Rectal smooth muscle tissue (tissue), 1 donor: ENCODE results near the gene CRCP.
"Not testable (repeated sequence)": the region's sequence is repeated elsewhere in the genome, so short reads cannot be mapped to it uniquely, and the experiment has no call there.

ENCODE experiments used
- H3K27ac ChIP-seq: one replicate; pipeline ENCODE4 v1.7.0; 2013; ENCODE audit warnings: low read depth, low read length, inconsistent platforms
- H3K27me3 ChIP-seq: one replicate; pipeline ENCODE4 v1.7.0; 2013; ENCODE audit warnings: low read length; ENCODE audit not compliant: control insufficient read depth, insufficient read depth
- H3K36me3 ChIP-seq: one replicate; pipeline ENCODE4 v1.7.0; 2013; ENCODE audit warnings: low read length; ENCODE audit not compliant: control insufficient read depth, insufficient read depth
- H3K4me1 ChIP-seq: one replicate; pipeline ENCODE4 v1.7.0; 2013; ENCODE audit warnings: low read length; ENCODE audit not compliant: control insufficient read depth, insufficient read depth
- H3K4me3 ChIP-seq: one replicate; pipeline ENCODE4 v1.7.0; 2013; ENCODE audit warnings: low read length
- H3K9ac ChIP-seq: one replicate; pipeline ENCODE4 v1.7.0; 2013; ENCODE audit warnings: low read length

The CRCP gene

DNA sequence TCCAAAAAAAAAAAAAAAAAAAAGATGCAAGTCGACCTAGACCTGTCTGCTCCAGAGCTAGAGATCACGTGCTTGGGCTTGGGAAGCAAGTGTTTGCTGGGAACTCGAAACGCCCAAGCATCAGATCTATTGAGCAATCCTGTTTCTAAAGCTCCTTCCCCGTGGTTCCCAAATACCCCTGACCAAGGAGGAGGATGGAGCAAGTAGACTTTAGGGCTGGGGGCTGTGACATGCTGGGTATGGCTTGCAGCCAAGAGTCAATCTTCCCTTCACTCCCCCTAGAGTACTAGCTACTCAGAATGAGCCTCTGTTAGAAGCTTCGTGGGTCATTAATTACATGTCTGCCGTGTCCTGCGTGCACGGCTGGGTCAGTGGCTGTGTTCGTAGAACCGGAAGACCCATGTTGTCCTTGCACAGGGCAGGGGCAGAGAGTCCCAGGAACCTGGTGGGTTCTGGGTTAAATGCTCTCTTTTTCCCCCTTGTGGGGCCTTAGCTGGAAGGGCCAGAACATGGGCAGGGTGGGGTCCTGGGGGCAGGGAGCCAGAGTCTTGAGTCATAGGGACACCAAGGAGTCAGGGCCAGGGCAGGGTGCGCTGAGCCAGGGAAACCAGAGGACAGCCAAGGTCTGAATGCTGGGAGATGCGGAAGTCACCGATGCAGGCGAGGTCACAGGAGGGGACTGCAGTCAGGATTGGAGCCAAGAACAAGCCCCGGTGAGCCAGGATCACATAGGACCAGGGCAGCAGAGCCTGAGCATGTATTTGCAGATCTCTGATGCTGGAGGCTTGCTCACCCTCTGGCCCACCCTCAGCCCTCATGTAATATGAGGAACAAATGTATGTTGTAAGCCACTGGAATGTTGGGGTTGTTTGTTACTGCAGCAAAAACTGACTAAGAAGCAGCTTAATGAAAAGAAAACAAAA, 55.9 kb downstream of the CRCP start:
- peak overlapping the region; percentile 17 for H3K27ac ChIP-seq

DNA sequence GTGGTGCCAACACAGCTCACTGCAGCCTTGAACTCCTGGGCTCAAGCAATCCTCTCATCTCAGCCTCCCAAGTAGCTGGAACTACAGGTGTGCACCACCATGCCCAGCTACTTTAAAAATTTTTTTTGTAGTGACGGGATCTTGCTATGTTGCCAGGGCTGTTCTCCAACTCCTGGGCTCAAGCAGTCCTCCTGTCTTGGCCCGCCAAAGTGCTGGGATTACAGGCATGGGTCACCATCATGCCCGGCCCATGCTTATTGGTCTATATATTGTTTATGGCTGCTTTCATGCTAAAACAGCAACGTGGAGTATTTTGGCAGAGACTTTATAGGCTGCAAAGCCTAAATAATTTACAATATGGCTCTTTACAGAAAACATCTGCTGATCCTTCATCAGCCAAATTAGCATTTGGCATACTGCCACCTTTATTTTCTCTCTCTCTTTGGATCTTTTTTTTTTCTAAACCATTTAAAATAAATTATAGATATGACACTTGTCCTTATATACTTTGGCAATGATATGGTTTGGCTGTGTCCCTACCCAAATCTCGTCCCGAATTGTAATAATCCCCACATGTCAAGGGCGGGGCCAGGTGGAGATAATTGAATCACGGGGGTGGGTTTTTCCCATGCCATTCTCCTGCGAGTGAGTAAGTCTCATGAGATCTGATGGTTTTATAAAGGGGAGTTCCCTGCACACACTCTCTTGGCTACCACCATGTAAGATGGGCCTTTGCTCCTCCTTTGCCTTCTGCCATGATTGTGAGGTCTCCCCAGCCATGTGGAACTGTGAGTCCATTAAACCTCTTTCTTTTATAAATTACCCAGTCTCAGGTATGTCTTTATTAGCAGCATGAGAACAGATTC, 58.1 kb downstream of the CRCP start:
- H3K9ac ChIP-seq, H3K27ac ChIP-seq, H3K36me3 ChIP-seq, H3K4me1 ChIP-seq, H3K27me3 ChIP-seq, H3K4me3 ChIP-seq: not testable (repeated sequence)

More for the DNA sequence above, 55.9 kb downstream of the CRCP start:
- Histone ChIP-seq H3K4me1 (no peaks in the 10 kb centered on the region), H3K4me3 (no peak overlapping the region), H3K9ac (no peak overlapping the region), H3K36me3 (no peaks in the 10 kb centered on the region), H3K27me3 (no peaks in the 10 kb centered on the region)

DNA sequence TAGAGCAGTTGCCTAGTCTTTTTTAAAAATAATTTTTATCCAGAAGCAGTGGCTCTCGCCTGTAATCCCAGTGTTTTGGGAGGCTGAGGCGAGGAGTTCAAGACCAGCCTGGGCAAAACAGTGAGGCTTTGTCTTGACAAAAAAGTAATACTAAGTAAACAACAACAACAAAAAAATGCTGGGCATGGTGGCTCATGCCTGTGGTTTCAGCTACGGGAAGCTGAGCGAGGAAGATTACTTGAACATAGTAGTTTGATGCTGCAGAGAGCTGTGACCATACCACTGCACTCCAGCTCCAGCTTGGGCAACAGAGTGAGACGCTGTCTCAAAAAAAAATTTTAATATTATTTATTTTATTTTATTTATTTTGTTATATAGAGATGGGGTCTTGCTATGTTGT, 59.2 kb downstream of the CRCP start:
- H3K4me1 ChIP-seq, result no peaks in the 10 kb centered on the region

DNA sequence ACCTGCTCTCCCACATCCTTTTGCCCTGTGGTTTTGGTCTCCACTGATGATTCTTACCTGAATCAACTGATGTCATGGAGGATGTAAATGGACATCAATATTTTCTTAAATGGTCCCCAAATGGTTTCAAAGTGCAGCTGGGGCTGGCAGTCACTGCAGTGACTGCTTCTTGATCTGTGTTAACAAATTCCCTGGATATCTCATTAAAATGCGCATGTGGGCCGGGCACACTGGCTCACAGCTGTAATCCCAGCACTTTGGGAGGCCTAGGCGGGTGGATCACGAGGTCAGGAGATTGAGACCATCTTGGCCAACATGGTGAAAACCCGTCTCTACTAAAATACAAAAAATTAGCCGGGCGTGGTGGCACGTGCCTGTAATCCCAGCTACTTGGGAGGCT, 60.4 kb downstream of the CRCP start:
- not testable (repeated sequence) for H3K4me1 ChIP-seq, H3K27ac ChIP-seq, H3K4me3 ChIP-seq, H3K9ac ChIP-seq, H3K36me3 ChIP-seq, H3K27me3 ChIP-seq

More for the DNA sequence above, 59.2 kb downstream of the CRCP start:
- H3K9ac ChIP-seq, result no peak overlapping the region
- no peak overlapping the region for H3K27ac ChIP-seq
- H3K36me3 ChIP-seq, result no peaks in the 10 kb centered on the region
- no peaks in the 10 kb centered on the region for H3K27me3 ChIP-seq
- H3K4me3 ChIP-seq, result no peak overlapping the region

DNA sequence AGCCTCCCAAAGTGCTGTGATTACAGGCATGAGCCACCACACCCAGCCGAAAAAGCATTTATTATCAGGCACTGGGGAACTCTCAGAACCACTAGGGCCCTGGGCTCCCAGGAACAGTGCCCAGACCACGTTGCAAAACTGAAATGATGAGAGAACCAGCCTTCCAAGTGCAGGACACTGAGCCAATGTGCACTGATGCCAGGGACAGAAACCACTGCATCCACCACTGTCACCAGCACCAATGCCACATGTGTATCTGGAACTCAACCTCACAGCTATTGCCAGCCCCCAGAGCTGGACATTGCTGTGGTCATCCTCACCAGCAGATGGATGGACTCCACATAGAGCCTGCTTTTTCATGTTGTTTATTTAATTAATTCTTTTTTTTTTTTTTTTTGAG, 62.3 kb downstream of the CRCP start:
- H3K4me3 ChIP-seq, result no peak overlapping the region
- no peak overlapping the region for H3K27ac ChIP-seq
- H3K36me3 ChIP-seq, result no peaks in the 10 kb centered on the region

DNA sequence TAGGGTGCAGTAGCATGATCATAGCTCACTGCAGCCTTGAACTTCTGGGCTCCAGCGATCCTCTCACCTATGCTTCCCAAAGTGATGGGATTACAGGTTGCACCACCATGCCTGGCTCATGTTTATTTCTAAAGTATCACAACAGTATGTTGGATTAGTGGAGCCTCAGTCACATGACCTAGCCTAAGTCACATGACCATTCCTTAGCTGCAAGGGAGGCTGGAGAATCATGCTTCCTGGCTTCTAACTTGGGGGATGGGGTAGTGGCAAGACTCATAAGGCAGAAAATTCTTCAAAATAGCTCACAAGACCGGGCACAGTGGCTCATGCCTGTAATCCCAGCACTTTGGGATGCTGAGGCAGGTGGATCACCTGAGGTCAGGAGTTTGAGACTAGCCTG, 63.6 kb downstream of the CRCP start:
- Histone ChIP-seq H3K27me3 (no peaks in the 10 kb centered on the region), H3K4me3 (no peak overlapping the region), H3K9ac (no peak overlapping the region), H3K4me1 (no peaks in the 10 kb centered on the region), H3K36me3 (no peaks in the 10 kb centered on the region), H3K27ac (no peak overlapping the region)

More for the DNA sequence above, 62.3 kb downstream of the CRCP start:
- Histone ChIP-seq H3K4me1 (no peaks in the 10 kb centered on the region), H3K9ac (no peak overlapping the region), H3K27me3 (no peaks in the 10 kb centered on the region)

DNA sequence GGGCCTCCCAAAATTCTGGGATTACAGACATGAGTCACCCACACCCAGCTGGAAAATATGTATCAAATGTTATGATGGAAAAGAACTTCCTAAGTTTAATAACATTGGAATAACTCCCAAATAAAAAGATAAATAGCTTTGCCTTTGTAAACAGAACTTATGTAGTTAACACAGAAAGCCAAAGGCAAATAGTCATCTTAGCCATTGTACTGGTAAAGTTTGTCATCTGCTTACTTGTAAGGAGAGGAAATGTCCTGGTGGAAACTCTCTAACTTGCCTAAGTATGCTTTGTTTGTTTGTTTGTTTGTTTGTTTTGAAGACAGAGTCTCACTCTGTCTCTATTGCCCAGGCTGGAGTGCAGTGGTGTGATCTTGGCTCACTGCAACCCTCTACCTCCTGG, 66.7 kb downstream of the CRCP start:
- no peak overlapping the region for H3K27ac ChIP-seq
- H3K27me3 ChIP-seq, result no peaks in the 10 kb centered on the region
- no peaks in the 10 kb centered on the region for H3K36me3 ChIP-seq
- H3K4me3 ChIP-seq, result no peak overlapping the region
- no peaks in the 10 kb centered on the region for H3K4me1 ChIP-seq
- no peak overlapping the region for H3K9ac ChIP-seq

DNA sequence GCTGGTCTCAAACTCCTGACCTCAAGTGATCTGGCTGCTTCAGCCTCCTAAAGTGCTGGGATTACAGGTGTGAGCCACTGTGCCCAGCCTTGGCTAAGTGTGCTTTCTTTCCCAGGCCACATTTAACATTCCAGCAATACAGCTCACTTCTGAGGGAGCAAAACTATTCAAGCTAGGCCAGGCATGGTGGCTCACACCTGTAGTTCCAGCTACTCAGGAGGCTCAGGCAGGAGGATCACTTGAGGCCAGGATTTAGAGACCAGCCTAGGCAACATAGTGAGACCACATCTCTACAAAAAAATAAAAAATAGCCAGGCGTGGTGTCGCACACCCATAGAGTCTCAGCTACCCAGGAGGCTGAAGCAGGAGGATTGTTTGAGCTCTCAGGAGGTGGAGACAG, 67.2 kb downstream of the CRCP start:
- Histone ChIP-seq H3K27me3 (no peaks in the 10 kb centered on the region), H3K36me3 (no peaks in the 10 kb centered on the region), H3K9ac (no peak overlapping the region), H3K4me1 (no peaks in the 10 kb centered on the region), H3K27ac (no peak overlapping the region), H3K4me3 (no peak overlapping the region)

DNA sequence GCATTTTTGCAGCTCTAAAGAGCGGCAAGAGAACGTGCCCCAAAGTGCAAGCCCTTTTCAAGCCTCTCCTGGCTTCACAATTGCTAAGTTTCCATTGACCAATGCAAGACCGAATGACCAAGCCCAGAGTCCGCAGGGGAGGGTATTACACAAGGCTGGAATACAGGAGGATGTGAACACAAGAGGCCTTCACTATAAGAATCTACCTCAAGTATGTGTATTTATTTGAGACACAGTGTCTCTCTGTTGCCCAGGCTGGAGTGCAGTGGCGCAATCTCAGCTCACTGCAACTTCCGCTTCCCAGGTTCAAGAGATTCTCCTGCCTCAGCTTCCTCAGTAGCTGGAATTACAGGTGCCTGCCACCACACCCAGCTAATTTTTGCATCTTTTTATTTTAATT, 68.3 kb downstream of the CRCP start:
- Histone ChIP-seq H3K4me3 (no peak overlapping the region), H3K27me3 (no peaks in the 10 kb centered on the region), H3K4me1 (no peaks in the 10 kb centered on the region), H3K27ac (no peak overlapping the region), H3K9ac (no peak overlapping the region), H3K36me3 (no peaks in the 10 kb centered on the region)

DNA sequence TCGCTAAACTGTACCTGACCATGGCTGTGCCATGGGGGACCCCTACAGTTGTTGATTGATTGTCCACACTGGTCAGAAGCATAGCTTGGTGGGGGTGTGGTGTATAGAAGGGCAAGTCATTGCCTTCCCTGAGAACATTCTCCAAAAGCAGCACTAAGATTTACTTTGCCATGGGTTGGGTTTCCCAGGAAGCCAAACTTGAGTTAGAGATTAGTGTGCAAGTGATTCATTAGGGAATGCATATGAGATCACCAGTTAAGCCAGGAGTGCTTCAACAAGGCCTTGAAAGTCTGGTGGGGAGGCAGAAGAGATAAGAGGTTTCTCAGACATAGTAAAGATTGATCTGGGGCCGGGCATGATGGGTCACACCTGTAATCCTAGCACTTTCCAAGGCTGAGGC, 69.1 kb downstream of the CRCP start:
- H3K4me1 ChIP-seq, result no peaks in the 10 kb centered on the region
- H3K27me3 ChIP-seq, result no peaks in the 10 kb centered on the region
- H3K36me3 ChIP-seq, result no peaks in the 10 kb centered on the region
- no peak overlapping the region for H3K4me3 ChIP-seq
- H3K9ac ChIP-seq, result no peak overlapping the region
- no peak overlapping the region for H3K27ac ChIP-seq

DNA sequence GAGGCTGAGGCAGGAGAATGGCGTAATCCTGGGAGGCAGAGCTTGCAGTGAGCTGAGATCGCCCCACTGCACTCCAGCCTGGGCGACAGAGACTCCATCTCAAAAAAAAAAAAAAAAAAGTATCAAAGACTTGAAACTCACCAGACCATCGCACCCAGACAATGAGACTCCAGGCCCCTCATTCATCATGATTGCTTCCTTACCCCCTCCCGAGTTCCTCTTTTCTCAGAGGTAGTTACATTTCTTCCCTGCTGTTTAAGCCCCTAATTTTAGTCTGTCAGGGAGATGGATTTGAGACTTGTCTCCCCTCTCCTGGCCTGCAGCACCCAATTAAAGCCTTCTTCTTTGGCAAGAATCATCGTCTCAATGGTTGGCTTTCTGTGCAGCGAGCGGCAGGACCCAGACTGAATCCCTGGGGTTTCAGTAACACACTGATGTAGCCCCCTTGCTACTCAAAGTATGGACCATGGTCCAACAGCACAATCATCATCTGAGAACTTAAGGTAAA, 71.1 kb downstream of the CRCP start:
- Histone ChIP-seq H3K27me3 (no peaks in the 10 kb centered on the region), H3K4me3 (no peak overlapping the region), H3K4me1 (no peaks in the 10 kb centered on the region), H3K27ac (no peak overlapping the region), H3K9ac (no peak overlapping the region), H3K36me3 (no peaks in the 10 kb centered on the region)

DNA sequence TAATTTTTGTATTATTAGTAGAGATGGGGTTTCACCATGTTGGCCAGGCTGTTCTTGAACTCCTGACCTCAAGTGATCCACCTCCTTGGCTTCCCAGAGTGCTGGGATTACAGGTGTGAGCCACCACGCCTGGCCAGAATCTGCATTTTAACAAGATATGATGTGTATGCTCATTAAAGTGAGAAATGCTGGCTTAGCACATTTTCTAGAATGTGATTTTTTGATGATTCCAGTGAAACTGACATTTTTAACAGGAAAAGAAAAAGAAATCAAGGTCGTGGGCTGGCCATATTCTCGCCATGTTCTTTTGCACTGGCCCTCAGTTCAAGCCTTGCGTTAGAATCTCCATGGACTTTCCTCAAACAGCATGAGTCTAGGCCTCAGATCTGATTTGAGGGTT, 72.3 kb downstream of the CRCP start:
- H3K36me3 ChIP-seq, result no peaks in the 10 kb centered on the region
- H3K4me3 ChIP-seq, result no peak overlapping the region
- H3K9ac ChIP-seq, result no peak overlapping the region
- no peaks in the 10 kb centered on the region for H3K4me1 ChIP-seq
- no peaks in the 10 kb centered on the region for H3K27me3 ChIP-seq
- H3K27ac ChIP-seq, result no peak overlapping the region
